B cell (primary cell): Measurements from ENCODE around the gene CHST11. TPM values are rescaled to one million over a fixed set of nuclear protein-coding genes. Genes with fewer than 3 reads are reported as not detected.

Source experiments
- ATAC-seq: fragments of 200-7000 bp; cut with Tn5 transposase; one replicate; pipeline ENCODE4 v1.10.0; 2021; ENCODE audit warnings: low read depth, mild to moderate bottlenecking, moderate number of reproducible peaks, moderate library complexity
- CTCF ChIA-PET: fragments of 350-600 bp; sonication (Branson Sonifier 250); formaldehyde crosslinking; loops from one replicate; lab custom pipeline; 2021; ENCODE audit warnings: antibody characterized with exemption, inconsistent platforms; lab: Charles Lee
- POLR2A ChIA-PET: fragments of 350-600 bp; sonication (Branson Sonifier 250); formaldehyde crosslinking; loops from one replicate; lab custom pipeline; 2021; ENCODE audit warnings: antibody characterized with exemption; lab: Charles Lee
- DNase-seq: peaks from one replicate; pipeline ENCODE4 v3.0.0; 2013
- H2AFZ ChIP-seq: 2 replicates; pipeline ENCODE4 v1.6.1; 2012; ENCODE audit warnings: mild to moderate bottlenecking, low read depth, low read length; ENCODE audit not compliant: insufficient read depth, poor library complexity, severe bottlenecking
- H3K27ac ChIP-seq, 2 donors: 1 replicate in 1 of 2; 2 replicates in 1 of 2; pipeline ENCODE4 v1.5.1; 2012 to 2013; ENCODE audit warnings: low read length in 2 of 2, mild to moderate bottlenecking in 2 of 2, moderate library complexity in 1 of 2
- H3K27me3 ChIP-seq, 4 experiments: fragments of 200-600 bp in 1 of 4; sonication (generic) in 1 of 4; replicated peaks in 1 of 4; 1 replicate in 2 of 4; 2 replicates in 2 of 4; pipeline versions ENCODE4 v1.6.1 to v1.7.0; 2013 to 2016; ENCODE audit warnings: low read length in 3 of 4, mild to moderate bottlenecking in 2 of 4, mixed read lengths in 1 of 4, moderate library complexity in 1 of 4; ENCODE audit not compliant: insufficient read depth in 4 of 4, control insufficient read depth in 3 of 4; ENCODE audit errors: control extremely low read depth in 1 of 4
- H3K36me3 ChIP-seq, 2 experiments: replicated peaks in 1 of 2; 1 replicate in 1 of 2; 2 replicates in 1 of 2; pipeline versions ENCODE4 v1.6.1 to v1.7.1; 2013; ENCODE audit warnings: low read length in 1 of 2; ENCODE audit not compliant: insufficient read depth in 2 of 2, control insufficient read depth in 1 of 2; ENCODE audit errors: control extremely low read depth in 1 of 2, extremely low read depth in 1 of 2
- H3K4me1 ChIP-seq, 2 donors: fragments of 200-600 bp in 1 of 2; sonication (generic) in 1 of 2; 1 replicate in 1 of 2; 2 replicates in 1 of 2; pipeline versions ENCODE4 v1.5.1 to v1.6.1; 2013 to 2017; ENCODE audit warnings: low read length in 2 of 2; ENCODE audit not compliant: control insufficient read depth in 2 of 2, insufficient read depth in 2 of 2
- H3K4me2 ChIP-seq: replicated peaks from 2 replicates; pipeline ENCODE3; 2012; ENCODE audit warnings: mild to moderate bottlenecking, low read depth, low read length; ENCODE audit not compliant: poor library complexity, severe bottlenecking
- H3K4me3 ChIP-seq, 5 experiments: fragments of 200-600 bp in 1 of 5; sonication (generic) in 1 of 5; 1 replicate in 3 of 5; 2 replicates in 2 of 5; pipeline versions ENCODE4 v1.5.1 to v1.7.0; 2011 to 2016; ENCODE audit warnings: low read length in 4 of 5, mild to moderate bottlenecking in 4 of 5, low read depth in 2 of 5, control low read depth in 1 of 5, moderate library complexity in 1 of 5; ENCODE audit not compliant: insufficient read depth in 1 of 5; ENCODE audit errors: control extremely low read depth in 1 of 5, extremely low read depth in 1 of 5
- H3K79me2 ChIP-seq: fragments of 200-600 bp; sonication (generic); one replicate; pipeline ENCODE4 v1.6.0; 2016; ENCODE audit warnings: low read length; ENCODE audit not compliant: control insufficient read depth, insufficient read depth
- H3K9ac ChIP-seq: fragments of 200-600 bp; sonication (generic); 2 replicates; pipeline ENCODE4 v1.6.1; 2017; ENCODE audit warnings: mild to moderate bottlenecking, low read length, moderate library complexity
- H3K9me3 ChIP-seq, 3 donors: one replicate each; pipeline versions ENCODE4 v1.6.1 to v1.7.1; 2013; ENCODE audit warnings: low read length in 2 of 3; ENCODE audit not compliant: control insufficient read depth in 2 of 3, insufficient read depth in 1 of 3; ENCODE audit errors: control extremely low read depth in 1 of 3
- H4K20me1 ChIP-seq: 2 replicates; pipeline ENCODE4 v1.6.0; 2012; ENCODE audit warnings: mild to moderate bottlenecking, low read length; ENCODE audit not compliant: insufficient read depth, control insufficient read depth, poor library complexity, severe bottlenecking
- H3K27ac Mint-ChIP-seq: one replicate; pipeline ENCODE4 v1.8.0; 2021; ENCODE audit warnings: mixed read lengths
- H3K27me3 Mint-ChIP-seq: one replicate; pipeline ENCODE4 v1.8.0; 2021; ENCODE audit warnings: mixed read lengths
- H3K4me1 Mint-ChIP-seq: one replicate; pipeline ENCODE4 v1.8.0; 2021; ENCODE audit warnings: mixed read lengths
- H3K4me3 Mint-ChIP-seq: one replicate; pipeline ENCODE4 v1.8.0; 2021; ENCODE audit warnings: mixed read lengths
- H3K9me3 Mint-ChIP-seq: one replicate; pipeline ENCODE4 v1.8.0; 2022; ENCODE audit warnings: mixed read lengths; ENCODE audit not compliant: insufficient read depth
- CTCF ChIP-seq: fragments of 200-600 bp; IDR thresholded peaks from one replicate; pipeline ENCODE4 v1.8.0; 2022; ENCODE audit warnings: antibody characterized with exemption, mild to moderate bottlenecking
- EZH2 ChIP-seq: IDR thresholded peaks from 2 replicates; pipeline ENCODE4 v1.6.1; 2012; ENCODE audit warnings: borderline replicate concordance, low read depth, mild to moderate bottlenecking, moderate library complexity, low read length; ENCODE audit not compliant: insufficient read depth, poor library complexity, severe bottlenecking
- WGBS: methylation state at CpG from one replicate; pipeline ENCODE4 v1.1.5; 2013; ENCODE audit warnings: missing lambda C conversion rate; ENCODE audit not compliant: insufficient coverage; 5-methylcytosine and 5-hydroxymethylcytosine counted together
- intact Hi-C: fragments of 100-400 bp; cut with micrococcal nuclease; formaldehyde crosslinking; loops from one replicate; pipeline ENCODE4 v1.10.0; 2022
- polyA plus RNA-seq: library from polyadenylated mRNA; depleted of rRNA; stranded (reverse); fragments of >200 nt; gene quantifications from 2 replicates; pipeline ENCODE4 v1.2.3, GENCODE V29; 2012
- total RNA-seq, 2 donors: library from RNA; stranded (reverse); fragments of 120-200 nt in 1 of 2; gene quantifications; 1 replicate in 1 of 2; 2 replicates in 1 of 2; pipeline versions ENCODE4 v1.2.3 to v1.2.4, GENCODE V29; 2013 to 2022

CHST11 gene
- total and polyA plus RNA-seq, 2 donors (not counting 1 experiment from before 2014, with no cell fraction given) = 46.3 to 152 TPM

- ChIA-PET CTCF (interaction anchor here (0.8 to 1.0 kb wide), 2 partner anchors 52 to 55 kb away, joined by 3 read pairs; no protein-coding TSS in a partner anchor), POLR2A (interaction anchor here (0.9 kb wide), 2 partner anchors 10 to 16 kb away, joined by 4 read pairs; no protein-coding TSS in a partner anchor)
- H3K4me3 ChIP-seq = no peak overlapping the region
- H4K20me1 ChIP-seq = peaks cover 18% of the 10 kb centered on the region
- Mint-ChIP-seq H3K4me1 (peaks cover 88% of the 10 kb centered on the region), H3K27me3 (no peaks in the 10 kb centered on the region), H3K4me3 (peak overlapping the region; percentile 30), H3K27ac (peak overlapping the region; percentile 93), H3K9me3 (no peaks in the 10 kb centered on the region)
- no peak overlapping the region for H2AFZ ChIP-seq
- TF ChIP-seq CTCF (no peak), EZH2 (no peak)
- H3K36me3 ChIP-seq = peaks cover 0 to 6% of the 10 kb centered on the region in 2 experiments
- ATAC-seq = no peak
- WGBS = 93% methylated on average over 7 of the region's 8 CpGs
- H3K79me2 ChIP-seq = peaks cover 54% of the 10 kb centered on the region
- no peaks in the 10 kb centered on the region for H3K27me3 ChIP-seq
- peaks cover 69 to 82% of the 10 kb centered on the region in 2 donors for H3K4me1 ChIP-seq
- no peak for DNase-seq
- H3K27ac ChIP-seq = peak overlapping the region in 1 of 2 donors; percentile 83
- intact Hi-C loops = no loop called here
- H3K9ac ChIP-seq = no peak overlapping the region
- H3K4me2 ChIP-seq = peak overlapping the region; percentile 26
- no peaks in the 10 kb centered on the region for H3K9me3 ChIP-seq
These were observed 281.6 kb downstream of the CHST11 start for GRCh38 chr12:104738331-104738730.
